ENCODE data around the gene NOX4. TPM values are rescaled to one million over a fixed set of nuclear protein-coding genes. Genes with fewer than 3 reads are reported as not detected.

Gene NOX4
- total RNA-seq, 1 experiment from 2014 or later: not detected

- Histone ChIP-seq H3K4me1 (replicated peaks; ENCODE audit: insufficient read depth) (no peaks in the 10 kb centered on the region), H3K27me3 (ENCODE audit: insufficient read depth, low read depth) (no peaks in the 10 kb centered on the region), H3F3A (ENCODE audit: insufficient read depth, low read depth) (no peaks in the 10 kb centered on the region), H2AFZ (no peak overlapping the region), H3K36me3 (ENCODE audit: low read depth) (no peaks in the 10 kb centered on the region), H3K4me3 (no peak overlapping the region), H3K27ac (no peak overlapping the region), H4K20me1 (ENCODE audit: insufficient read depth) (no peaks in the 10 kb centered on the region), H3K4me2 (no peak overlapping the region), H3K79me2 (ENCODE audit: low read depth) (no peaks in the 10 kb centered on the region), H3K9me2 (ENCODE audit: insufficient read depth) (no peaks in the 10 kb centered on the region), H3K9me3 (ENCODE audit: insufficient read depth, low read depth) (no peaks in the 10 kb centered on the region)
- ChIA-PET POLR2A (ENCODE audit: unreplicated experiment) (no interaction called here), CTCF (interaction anchor here (0.5 kb wide), 1 partner anchor 29 kb away, joined by 4 read pairs; no protein-coding TSS in a partner anchor)
- DNase-seq: no peak
- TF ChIP-seq EZH2 (IDR thresholded peaks at IDR 0.05; ENCODE audit: low read depth) (no peak), CTCF (conservative IDR thresholded peaks at IDR 0.05) (no peak)
- intact Hi-C loops (cut with micrococcal nuclease; ENCODE audit: unreplicated experiment): no loop called here
- no TSS peak for BruUV-seq (replicated peaks)
These were observed 4.8 kb upstream of the NOX4 start for GRCh38 chr11:89495951-89496350.

- BruUV-seq (replicated peaks): no TSS peak
- no peak for DNase-seq
- Histone ChIP-seq H3K9me3 (ENCODE audit: insufficient read depth, low read depth) (no peaks in the 10 kb centered on the region), H3F3A (ENCODE audit: insufficient read depth, low read depth) (no peaks in the 10 kb centered on the region), H3K27ac (no peak overlapping the region), H3K27me3 (ENCODE audit: insufficient read depth, low read depth) (no peaks in the 10 kb centered on the region), H3K4me3 (no peak overlapping the region), H3K4me2 (no peak overlapping the region), H2AFZ (no peak overlapping the region), H3K9me2 (ENCODE audit: insufficient read depth) (no peaks in the 10 kb centered on the region), H4K20me1 (ENCODE audit: insufficient read depth) (no peaks in the 10 kb centered on the region), H3K36me3 (ENCODE audit: low read depth) (no peaks in the 10 kb centered on the region), H3K79me2 (ENCODE audit: low read depth) (no peaks in the 10 kb centered on the region), H3K4me1 (replicated peaks; ENCODE audit: insufficient read depth) (no peaks in the 10 kb centered on the region)
- CTCF ChIA-PET: no interaction called here
- no peak for TF ChIP-seq EZH2 (IDR thresholded peaks at IDR 0.05; ENCODE audit: low read depth)
- TF ChIP-seq CTCF (conservative IDR thresholded peaks at IDR 0.05): no peak
- intact Hi-C loops (cut with micrococcal nuclease; ENCODE audit: unreplicated experiment): no loop called here
- POLR2A ChIA-PET (ENCODE audit: unreplicated experiment): no interaction called here
These were observed 2.3 kb upstream of the NOX4 start for GRCh38 chr11:89493431-89493830.

GRCh38 chr11:89490602-89490980 is 584 bp downstream of the NOX4 start:
- Histone ChIP-seq H3K36me3 (ENCODE audit: low read depth) (no peaks in the 10 kb centered on the region), H2AFZ (no peak overlapping the region), H3K27me3 (ENCODE audit: insufficient read depth, low read depth) (no peaks in the 10 kb centered on the region), H3K4me1 (replicated peaks; ENCODE audit: insufficient read depth) (no peaks in the 10 kb centered on the region), H3K9me3 (ENCODE audit: insufficient read depth, low read depth) (no peaks in the 10 kb centered on the region), H4K20me1 (ENCODE audit: insufficient read depth) (no peaks in the 10 kb centered on the region), H3K27ac (no peak overlapping the region), H3K4me2 (no peak overlapping the region), H3K79me2 (ENCODE audit: low read depth) (no peaks in the 10 kb centered on the region), H3K9me2 (ENCODE audit: insufficient read depth) (no peaks in the 10 kb centered on the region), H3F3A (ENCODE audit: insufficient read depth, low read depth) (no peaks in the 10 kb centered on the region), H3K4me3 (no peak overlapping the region)
- DNase-seq: no peak
- no TSS peak for BruUV-seq (replicated peaks)
- ChIA-PET CTCF (no interaction called here), POLR2A (ENCODE audit: unreplicated experiment) (no interaction called here)
- intact Hi-C loops (cut with micrococcal nuclease; ENCODE audit: unreplicated experiment): no loop called here
- TF ChIP-seq EZH2 (IDR thresholded peaks at IDR 0.05; ENCODE audit: low read depth) (no peak), CTCF (conservative IDR thresholded peaks at IDR 0.05) (no peak)

Data from PC-9 (cell line).